ENCODE data around the gene RASL10A. TPM values are rescaled to one million over a fixed set of nuclear protein-coding genes. Genes with fewer than 3 reads are reported as not detected.

RASL10A gene
- total RNA-seq, 1 donor from 2014 or later = 1.2 TPM

GRCh38 chr22:29277927-29278326, 37.6 kb downstream of the RASL10A start:
- intact Hi-C loops (cut with micrococcal nuclease) = no loop called here
- ATAC-seq (no peak), DNase-seq (no peak)

DNA sequence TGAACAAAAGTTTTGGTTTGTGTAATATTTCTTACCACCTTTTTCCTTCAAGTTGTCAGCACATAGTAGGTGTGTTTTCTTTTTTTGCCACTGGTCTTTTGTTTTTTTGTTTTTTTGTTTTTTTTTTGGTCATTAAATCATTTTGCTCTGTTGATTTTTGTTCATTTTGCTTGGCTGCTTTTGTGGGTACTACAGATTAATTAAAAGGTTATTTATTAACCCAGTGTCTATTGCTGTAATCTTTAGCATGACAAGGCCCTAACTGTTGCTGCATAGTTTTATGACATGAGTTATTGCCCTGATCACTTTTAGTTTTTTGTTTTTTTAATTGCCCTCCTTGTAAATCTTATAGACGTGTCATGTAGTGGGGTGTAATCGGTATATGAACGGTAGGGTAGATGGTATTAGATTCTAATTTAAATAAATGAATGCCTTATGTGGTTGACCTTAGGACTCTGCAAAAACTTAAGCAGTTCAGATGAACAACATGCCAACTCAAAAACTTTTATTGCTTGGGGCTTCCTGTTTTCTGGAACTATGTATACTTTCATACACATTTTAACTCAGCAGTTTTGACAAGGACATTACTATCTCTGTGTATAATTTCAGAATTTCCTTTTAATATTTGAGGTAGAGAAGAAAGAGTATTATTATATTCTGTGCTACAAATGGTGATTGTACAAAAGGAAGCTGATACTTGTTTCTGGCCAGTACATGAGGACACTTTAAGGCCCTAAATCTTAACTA, 39.5 kb downstream of the RASL10A start:
- DNase-seq (no peak), ATAC-seq (no peak)
- intact Hi-C loops (cut with micrococcal nuclease) = no loop called here

DNA sequence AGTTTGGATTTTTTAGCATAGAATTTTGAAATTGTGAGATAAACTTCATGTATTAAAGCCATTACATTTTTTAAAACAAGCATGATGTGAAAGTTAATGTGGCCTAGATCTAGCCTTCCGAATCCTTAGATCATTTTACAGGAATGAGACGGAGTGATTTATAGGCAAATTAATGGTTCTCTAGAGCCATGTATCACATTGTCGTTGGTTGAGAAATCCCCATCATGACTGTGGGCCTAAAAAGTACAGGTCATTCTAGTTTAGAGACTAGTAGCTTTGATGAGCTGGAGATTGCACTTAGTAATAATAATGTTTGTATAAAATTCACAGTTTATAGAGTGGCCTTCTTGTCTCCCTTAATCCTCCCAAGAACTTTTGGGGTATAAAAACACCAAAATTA, 40.3 kb downstream of the RASL10A start:
- intact Hi-C loops (cut with micrococcal nuclease) = no loop called here
- no peak for DNase-seq
- ATAC-seq = no peak

DNA sequence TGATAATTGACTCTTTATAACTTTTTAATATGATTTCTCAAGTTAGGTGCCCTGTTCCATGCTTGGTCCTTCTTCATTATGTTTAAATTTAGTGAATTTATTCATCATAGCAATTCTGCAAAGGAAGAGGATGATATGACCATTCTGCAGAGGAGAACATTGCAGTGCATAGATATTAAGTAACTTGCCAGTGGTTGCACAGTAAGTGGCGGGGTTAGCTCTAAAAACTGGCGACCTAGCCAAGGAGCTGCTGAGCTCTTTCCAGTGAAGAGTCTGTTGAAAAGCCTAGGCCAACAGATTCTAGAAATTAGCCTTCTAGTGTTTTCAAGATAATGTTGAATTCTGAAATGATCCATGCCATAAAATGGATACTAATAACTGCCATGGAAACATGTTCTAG, 42.9 kb downstream of the RASL10A start:
- no peak for DNase-seq
- no peak for ATAC-seq
- intact Hi-C loops (cut with micrococcal nuclease) = no loop called here

- intact Hi-C loops (cut with micrococcal nuclease) = no loop called here
- DNase-seq (no peak), ATAC-seq (no peak)
Observed at GRCh38 chr22:29270475-29271271, 44.8 kb downstream of the RASL10A start.

DNA sequence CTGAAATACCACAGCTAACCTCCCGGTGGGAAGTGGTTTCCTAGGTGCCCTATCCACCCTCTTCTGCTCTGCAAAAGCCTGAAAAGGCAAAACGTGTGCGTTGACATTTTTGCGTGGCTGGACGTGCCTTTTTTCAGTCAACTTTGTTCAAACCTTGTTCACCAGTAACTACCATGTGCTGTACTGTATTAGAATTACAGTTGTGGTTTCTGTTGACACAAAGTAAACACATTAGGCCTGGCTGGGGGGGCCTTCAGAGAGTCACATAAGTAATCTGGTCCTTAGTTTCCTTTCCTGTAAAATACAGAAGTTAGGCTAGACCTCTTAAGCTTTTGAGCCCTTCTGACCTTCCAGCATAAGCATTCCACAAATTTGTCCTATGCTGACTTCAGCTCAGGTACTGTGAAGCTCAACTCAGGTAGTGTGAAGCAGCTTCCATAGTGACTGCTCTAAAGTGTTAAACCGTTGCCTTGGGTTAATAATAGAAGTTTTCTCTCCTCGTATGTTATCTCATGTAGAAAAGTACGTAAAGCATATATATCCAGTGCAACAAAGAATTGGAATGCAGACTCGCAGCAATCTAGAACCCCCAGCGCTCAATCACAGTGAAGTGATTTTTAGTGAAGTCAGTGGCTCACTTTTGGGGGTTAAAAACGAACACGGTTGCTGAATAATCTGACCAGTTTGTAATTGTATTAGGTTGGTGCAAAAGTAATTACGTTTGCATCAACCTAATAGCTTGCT, 45.6 kb downstream of the RASL10A start:
- DNase-seq (no peak), ATAC-seq (no peak)
- intact Hi-C loops (cut with micrococcal nuclease) = no loop called here

DNA sequence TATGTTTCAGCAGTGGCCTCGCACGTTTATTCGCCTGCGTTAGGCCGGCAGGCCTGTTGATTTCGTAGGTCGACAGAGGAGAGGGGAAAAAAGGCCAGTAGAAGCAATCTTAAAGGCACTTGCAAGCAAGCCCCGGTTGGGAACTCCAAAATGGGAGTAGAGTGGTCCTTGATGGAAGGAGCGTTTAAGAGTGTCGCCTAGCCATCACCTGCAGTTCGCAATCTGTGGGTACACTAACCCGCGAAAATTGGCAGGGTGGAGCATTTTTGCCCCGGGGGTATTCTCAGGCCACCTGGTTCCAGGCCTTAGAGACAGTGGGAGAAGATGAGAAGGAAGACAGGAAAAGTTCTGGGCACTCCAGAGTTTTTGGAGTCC, 46.3 kb downstream of the RASL10A start:
- DNase-seq = no peak
- ATAC-seq = no peak
- intact Hi-C loops (cut with micrococcal nuclease) = no loop called here

- intact Hi-C loops (cut with micrococcal nuclease) = no loop called here
- ATAC-seq = peak; percentile 76
Observed at GRCh38 chr22:29268511-29269229, 46.8 kb downstream of the RASL10A start.

GRCh38 chr22:29267858-29268510, 47.5 kb downstream of the RASL10A start, which contains the start of the genes EWSR1 and RHBDD3:
Gene EWSR1 (plus strand): TSS chr22:29268268. CDS start chr22:29268337, 69 bp downstream.
Gene RHBDD3 (minus strand): TSS chr22:29267981. CDS start chr22:29265626, 2,355 bp downstream.
- ATAC-seq = peak; percentile 92
- intact Hi-C loops (cut with micrococcal nuclease) = no loop called here

More at GRCh38 chr22:29268511-29269229, 46.8 kb downstream of the RASL10A start:
- peak; percentile 86 for DNase-seq

GRCh38 chr22:29267462-29267857, 48.0 kb downstream of the RASL10A start:
- intact Hi-C loops (cut with micrococcal nuclease) = no loop called here
- DNase-seq (no peak), ATAC-seq (no peak)

More at GRCh38 chr22:29267858-29268510, 47.5 kb downstream of the RASL10A start, which contains the start of the genes EWSR1 and RHBDD3:
- peak; percentile 96 for DNase-seq

GRCh38 chr22:29266564-29267461, 48.7 kb downstream of the RASL10A start:
- intact Hi-C loops (cut with micrococcal nuclease) = no loop called here
- no peak for DNase-seq
- ATAC-seq = no peak

- ATAC-seq (no peak), DNase-seq (no peak)
- intact Hi-C loops (cut with micrococcal nuclease) = no loop called here
Observed at GRCh38 chr22:29265929-29266328, 49.6 kb downstream of the RASL10A start.

GRCh38 chr22:29265305-29265704, 50.2 kb downstream of the RASL10A start:
- ATAC-seq = no peak
- DNase-seq = no peak
- intact Hi-C loops (cut with micrococcal nuclease) = no loop called here

DNA sequence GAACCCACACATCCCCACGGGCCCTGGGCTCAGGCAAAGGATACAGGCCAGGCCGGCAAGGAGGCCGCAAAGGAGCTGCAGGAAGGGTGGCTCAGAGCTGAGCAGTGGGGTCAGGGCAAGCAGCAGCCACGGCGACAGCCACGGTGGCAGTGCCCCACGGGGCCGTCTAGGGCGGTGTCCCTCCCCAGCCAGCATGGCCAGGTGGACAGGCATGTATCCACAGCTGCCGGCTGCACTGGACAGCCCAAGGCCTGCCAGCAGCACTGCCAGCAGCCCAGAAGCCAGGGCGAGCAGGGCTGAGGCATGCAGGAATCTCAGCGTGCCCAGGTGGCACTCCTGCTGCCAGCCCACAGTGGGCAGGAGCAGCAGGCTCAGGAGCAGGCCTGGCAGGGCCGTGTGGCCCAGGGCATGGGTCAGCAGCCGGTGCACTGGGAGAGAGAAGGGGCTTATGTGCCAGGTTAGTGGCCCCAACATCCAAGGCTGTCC, 51.7 kb downstream of the RASL10A start:
- intact Hi-C loops (cut with micrococcal nuclease) = no loop called here
- DNase-seq (no peak), ATAC-seq (no peak)

All from left ventricle myocardium superior (tissue), 1 donor.